Ramos (cell line): ENCODE results near the gene GEMIN7.

ENCODE experiments used
- in situ Hi-C: fragments of 300-500 bp; cut with MboI; formaldehyde crosslinking; loops from one replicate; pipeline ENCODE4 v1.14.3; 2022; ENCODE audit warnings: low sequenced_read_pairs; ENCODE audit not compliant: unreplicated experiment

GEMIN7 gene, protein sequence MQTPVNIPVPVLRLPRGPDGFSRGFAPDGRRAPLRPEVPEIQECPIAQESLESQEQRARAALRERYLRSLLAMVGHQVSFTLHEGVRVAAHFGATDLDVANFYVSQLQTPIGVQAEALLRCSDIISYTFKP

DNA sequence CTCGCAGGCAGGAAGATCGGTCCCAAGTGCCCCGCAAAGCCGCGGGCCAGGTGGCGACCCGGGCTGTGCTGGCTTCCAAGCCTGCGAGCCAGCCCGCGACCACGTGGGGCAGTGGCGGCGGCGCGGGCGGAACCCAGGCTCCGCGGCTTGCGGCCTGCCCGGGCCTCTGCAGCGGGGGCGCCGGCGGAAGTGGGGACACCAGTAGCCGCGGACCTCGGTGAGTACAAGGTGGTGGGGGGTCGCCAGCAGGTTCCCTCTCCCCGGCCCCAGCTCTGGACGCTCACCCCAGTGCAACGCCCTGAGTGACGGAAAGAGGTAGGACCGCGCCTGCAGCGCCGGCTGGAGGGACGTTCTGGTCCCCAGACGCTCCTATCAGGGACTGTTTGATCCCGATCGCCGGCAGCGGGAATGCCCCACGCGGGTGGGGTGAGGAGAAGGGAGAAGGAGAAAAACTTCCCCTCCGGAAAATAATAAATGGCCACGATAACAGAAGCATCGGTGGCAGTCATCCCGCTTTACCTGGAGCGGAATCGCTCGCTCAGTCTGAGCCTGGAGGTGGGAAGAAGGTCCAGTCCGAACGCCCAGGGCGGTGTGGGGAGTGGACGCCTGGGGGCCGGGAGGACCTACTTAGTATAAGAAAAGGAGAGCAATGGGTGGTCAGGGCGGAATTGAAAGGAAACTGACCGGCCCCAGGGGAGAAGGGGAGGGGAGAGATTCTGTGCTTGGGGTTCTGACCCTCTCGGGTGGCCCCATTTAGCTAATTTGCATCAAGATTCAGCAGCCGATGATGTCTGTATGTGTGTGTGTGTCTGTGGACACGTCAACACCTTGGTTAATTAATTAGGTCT, at the start of gene GEMIN7:
Gene GEMIN7, plus strand, starts transcription at position 198 of the 848 bp plus-strand sequence. CDS start 10,855 bp downstream, outside the sequence.
- in situ Hi-C loops = no loop called here

DNA sequence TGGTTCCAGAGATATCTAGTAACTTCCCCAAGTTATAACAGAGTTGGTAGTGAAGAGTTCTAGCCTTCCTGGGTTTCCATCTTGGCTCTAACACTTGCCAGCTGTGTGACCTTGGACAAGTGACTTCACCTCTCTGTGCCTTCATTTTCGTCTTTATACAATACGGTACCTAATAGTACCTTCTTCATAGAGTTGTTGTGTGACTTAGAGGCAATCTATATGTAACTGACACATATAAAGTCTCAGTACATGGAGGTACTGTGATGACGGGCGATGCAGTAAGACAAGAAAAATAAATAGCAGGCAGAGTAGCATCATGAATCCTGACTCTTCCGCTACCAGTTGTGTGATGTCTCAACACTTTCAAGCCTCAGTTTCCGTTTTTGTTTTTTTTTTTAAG, 48.2 kb upstream of the GEMIN7 start:
- in situ Hi-C loops = no loop called here

DNA sequence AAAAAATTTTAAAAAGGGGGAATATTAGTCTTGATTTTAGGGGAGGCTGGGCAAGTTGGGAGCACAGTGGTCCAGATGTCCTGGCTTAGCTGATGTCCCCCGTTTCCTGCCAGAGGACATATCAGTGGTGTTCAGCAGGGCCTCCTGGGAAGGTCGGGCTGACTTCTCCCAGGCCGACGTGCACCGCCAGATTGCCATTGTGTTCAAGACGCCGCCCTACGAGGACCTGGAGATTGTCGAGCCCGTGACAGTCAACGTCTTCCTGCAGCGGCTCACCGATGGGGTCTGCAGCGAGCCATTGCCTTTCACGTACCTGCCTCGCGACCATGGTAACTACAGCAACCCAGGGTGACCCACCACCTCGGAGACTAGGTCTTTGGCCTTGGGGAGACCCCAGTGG, 46.6 kb upstream of the GEMIN7 start:
- in situ Hi-C loops = no loop called here

DNA sequence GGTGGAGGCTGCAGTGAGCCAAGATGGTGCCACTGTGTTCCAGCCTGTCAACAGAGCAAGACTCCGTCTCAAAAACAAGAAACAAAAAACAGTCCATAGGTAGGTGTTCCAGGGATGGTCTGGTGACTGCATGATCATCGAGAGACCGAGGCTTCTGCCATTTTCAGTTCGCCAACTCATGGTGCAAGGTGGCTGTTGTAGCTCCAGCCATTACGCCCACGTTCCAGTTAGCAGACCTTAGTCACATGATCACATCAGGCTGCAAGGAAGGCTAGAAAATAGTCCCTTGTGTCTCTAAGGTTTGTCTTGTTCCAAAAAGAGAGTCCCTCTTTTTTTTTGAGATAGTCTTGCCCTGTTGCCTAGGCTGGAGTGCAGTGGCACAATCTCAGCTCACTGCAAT, 43.3 kb upstream of the GEMIN7 start:
- in situ Hi-C loops = no loop called here

DNA sequence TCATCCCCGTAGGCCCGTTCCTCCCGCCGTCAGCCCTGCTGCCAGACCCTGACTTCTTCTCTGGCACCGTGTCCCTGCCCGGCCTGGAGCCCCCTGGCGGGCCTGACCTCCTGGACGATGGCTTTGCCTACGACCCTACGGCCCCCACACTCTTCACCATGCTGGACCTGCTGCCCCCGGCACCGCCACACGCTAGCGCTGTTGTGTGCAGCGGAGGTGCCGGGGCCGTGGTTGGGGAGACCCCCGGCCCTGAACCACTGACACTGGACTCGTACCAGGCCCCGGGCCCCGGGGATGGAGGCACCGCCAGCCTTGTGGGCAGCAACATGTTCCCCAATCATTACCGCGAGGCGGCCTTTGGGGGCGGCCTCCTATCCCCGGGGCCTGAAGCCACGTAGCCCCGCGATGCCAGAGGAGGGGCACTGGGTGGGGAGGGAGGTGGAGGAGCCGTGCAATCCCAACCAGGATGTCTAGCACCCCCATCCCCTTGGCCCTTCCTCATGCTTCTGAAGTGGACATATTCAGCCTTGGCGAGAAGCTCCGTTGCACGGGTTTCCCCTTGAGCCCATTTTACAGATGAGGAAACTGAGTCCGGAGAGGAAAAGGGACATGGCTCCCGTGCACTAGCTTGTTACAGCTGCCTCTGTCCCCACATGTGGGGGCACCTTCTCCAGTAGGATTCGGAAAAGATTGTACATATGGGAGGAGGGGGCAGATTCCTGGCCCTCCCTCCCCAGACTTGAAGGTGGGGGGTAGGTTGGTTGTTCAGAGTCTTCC, 41.5 kb upstream of the GEMIN7 start:
- in situ Hi-C loops = no loop called here

DNA sequence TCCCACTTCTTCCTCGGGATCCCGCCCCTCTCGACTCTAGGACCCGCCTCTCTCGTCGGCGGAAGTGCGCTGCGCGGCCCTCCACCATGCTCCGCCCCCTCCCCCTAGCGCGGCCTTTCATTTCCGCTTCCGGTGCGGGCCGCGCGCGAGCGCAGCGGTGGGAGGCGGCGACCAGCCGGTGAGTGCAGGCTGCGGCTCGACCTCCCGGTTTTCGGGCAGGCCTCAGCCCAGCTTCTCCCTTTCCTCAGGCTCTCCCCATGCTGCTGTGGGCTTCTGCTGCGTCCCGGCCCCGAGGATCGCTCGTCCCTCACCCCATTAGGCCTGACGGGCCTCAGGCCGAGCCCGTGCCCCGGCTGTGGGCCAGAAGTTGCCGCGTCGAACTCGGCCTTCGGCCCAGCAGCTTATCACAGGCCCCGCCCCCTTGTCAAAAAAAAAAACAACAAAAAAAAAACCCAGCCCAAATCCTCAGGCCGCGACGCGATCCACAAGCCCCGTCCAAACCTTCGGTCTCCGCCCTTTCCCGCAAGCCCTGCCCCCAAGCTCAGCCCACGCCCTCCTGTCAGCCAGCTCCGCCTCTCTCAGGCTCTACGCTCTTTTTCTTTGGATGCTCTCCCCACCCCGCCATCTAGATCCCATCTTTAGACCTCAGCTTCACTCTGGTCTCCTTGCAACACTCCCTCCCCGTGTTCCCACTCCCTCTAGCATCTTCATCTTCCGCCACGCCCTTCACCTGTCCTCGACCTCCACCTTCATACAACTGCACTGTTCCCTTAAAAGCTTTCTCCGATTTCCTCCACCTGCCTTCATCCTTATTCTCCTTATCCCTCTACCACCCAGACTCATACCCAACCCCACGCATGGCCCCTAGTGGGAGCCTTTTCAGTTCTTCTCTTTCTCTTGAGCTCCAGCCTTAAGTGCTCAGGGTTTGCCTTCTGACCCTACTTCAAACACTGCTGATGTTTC, 39.8 kb upstream of the GEMIN7 start, which contains the start of gene CLASRP:
Gene CLASRP, plus strand, starts transcription at position 115 of the 963 bp plus-strand sequence. CDS start 1,168 bp downstream, outside the sequence.
- in situ Hi-C loops = no loop called here

DNA sequence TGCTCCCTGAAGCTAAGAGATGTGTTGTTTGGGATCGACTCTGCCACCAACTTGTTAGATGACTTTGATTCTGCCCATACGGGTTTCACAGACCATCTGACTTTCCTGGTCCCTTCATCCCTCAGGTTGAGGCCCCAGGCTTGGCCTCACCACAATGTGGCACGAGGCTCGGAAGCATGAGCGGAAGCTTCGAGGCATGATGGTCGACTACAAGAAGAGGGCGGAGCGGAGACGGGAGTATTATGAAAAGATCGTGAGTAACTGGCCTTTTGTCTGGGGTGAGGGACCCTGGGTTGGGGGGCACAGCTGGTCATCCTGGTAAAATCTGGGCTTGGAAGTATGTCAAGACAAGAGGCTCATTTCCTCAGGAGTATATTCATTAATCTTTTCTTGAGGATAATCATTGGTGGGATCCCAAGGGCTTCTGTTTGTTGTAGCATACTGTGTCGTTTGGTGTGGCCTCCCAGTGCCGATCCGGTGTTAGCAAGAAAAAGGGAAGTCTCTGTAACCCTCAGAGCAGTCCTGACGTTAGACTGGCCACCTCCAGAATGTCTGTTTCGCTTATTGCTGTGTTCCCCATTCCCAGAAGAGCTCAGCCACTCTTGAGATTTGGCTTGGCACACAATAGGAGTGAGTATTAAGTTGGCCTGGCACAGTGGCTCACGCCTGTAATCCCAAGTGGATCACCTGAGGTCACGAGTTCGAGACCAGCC, 38.8 kb upstream of the GEMIN7 start:
- in situ Hi-C loops = no loop called here

DNA sequence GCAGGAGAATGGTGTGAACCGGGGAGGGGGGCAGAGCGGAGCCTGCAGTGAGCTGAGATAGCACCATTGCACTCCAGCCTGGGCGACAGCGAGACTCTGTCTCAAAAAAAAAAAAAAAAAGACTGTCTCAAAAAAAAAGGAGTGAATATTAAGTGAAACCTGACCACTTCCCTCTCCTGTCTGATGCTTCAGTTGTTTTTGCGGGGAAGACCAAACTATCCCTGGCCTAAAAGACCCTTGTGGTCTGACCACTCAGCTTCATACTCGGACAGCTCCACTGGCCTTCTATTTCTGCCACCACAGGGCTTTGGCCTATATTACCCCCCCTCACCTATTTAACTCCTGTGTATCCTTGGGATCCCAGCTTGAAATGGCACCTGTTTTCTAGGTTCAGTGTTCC, 37.9 kb upstream of the GEMIN7 start:
- in situ Hi-C loops = no loop called here

DNA sequence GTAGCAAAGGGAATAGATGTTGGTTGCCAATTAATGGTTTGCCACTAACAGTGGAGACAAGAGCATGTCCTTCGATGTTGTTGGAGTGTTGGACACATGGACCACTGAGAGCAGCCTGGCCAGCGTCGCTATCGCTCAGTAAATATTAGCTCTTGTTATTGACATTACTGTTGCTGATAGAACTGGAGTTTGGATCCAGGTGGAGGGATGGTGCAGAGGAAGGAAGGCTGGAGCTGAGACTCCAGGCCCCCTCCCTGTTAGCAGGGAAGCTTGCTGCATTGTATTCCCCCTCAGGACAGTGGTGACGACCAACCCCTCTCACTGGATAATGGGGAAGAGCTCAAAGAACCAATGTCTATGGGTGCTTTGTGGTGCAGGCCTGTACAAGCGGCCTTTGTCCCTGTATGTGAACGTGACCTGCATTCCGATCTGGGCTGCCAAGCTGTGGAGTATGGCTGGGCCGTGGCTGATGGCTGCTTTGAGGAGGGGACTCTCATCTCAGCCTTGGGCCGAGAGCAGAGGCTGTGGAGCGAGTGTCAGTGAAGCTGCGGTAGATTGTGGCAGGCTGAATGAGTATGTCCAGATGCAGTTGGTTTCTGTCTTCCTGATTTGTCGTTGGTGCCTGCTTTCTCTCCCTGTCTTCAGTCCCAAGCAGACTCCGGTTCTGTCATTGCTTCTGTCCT, 33.2 kb upstream of the GEMIN7 start:
- in situ Hi-C loops = no loop called here

DNA sequence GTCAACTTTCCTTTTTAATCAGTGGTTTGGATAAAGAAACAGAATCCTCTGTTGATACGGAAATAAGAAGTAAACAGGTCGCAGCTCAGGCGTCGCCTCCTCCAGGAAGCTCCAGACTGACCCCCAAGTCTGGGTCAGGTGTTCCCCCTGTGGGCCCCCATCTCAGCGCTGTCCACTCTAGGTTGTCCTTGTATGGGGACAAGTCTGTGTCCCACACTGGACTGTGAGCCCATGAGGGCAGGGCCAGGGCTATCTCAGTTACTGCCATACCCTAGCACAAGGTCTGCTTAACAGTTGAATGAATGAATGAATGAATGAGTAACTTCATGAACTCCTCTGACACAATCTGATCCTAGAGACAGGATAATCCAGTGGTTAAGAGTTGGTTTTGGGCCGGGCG, 32.7 kb upstream of the GEMIN7 start:
- in situ Hi-C loops = no loop called here

DNA sequence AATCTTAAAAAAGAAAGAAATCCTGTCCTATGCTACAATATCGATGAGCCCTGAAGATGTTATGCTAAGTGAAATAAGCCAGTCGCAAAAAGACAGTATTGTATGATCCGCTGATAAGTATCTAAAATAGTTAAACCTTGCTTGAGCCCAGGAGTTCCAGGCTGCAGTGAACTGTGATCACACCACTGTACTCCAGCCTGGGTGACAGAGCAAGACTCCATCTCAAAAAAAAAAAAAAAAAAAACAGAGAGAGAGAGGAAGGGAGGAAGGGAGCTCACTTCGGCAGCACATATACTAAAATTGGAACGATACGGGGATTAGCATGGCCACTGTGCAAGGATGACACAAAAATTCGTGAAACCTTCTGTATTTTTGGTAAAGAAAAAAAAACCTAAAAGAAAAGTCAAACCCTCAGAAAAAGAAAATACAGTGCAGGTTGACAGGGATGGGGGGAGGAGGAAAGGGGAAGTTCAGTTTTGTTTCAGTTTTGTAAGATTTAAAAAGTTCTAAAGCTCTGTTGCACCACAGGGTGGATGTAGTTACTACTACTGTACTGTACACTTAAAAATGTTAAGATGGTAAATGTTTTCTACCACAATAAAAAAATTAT, 31.8 kb upstream of the GEMIN7 start:
- in situ Hi-C loops = no loop called here

DNA sequence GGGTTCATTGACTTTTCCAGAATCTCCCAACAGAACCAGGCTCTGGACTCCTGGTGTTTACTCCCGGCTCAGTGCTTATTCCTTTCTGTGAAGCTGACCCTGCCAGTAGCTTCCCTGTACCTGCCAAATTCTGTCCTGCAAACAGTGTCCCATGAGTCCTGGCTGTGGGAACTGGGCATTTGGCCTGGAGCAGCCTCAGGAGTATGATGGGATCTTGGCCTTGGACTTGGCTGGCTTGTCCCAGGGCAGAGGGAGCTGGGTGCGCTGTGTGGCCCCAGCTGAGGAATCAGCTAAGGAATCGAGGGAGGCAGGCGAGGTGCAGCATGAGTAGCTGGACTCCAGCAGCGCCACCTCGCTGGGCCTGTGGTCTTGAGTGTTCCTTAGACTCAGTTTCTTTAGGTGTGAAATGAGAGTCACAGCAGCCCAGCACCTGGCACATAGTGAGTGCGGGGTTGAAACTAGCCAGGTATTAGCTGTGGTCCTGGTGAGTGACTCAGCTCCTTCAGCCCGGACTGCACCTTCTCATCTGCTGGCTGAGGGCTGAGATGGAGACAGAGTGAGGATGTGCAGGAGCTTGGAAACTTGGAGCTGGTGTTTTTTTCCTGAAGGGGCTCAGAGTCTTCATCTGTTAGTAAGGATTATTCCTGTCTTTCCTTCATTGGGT, 29.9 kb upstream of the GEMIN7 start:
- in situ Hi-C loops = no loop called here

DNA sequence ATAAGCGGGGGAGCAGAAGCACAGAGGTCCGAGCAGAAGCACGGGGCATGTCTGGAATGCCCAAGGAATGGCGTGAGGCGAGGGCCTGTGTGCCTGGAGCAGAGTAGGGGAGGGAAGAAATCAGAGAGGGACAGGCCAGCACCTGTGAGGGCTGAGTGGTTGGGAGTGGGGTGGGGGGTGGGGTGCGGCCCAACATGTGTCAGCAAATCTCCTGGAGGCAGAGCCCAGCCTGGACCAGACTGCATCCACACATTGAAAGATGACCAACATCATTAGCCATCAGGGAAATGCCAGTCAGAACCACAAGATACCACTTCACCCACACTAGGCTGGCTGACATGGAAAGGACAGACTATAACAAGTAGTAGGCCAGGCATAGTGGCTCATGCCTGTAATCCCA, 29.0 kb upstream of the GEMIN7 start:
- in situ Hi-C loops = loop anchor here (10.0 to 25.0 kb wide), 2 partner anchors 145 to 1288 kb away; partner anchors contain the start of genes APOE and SMG9

DNA sequence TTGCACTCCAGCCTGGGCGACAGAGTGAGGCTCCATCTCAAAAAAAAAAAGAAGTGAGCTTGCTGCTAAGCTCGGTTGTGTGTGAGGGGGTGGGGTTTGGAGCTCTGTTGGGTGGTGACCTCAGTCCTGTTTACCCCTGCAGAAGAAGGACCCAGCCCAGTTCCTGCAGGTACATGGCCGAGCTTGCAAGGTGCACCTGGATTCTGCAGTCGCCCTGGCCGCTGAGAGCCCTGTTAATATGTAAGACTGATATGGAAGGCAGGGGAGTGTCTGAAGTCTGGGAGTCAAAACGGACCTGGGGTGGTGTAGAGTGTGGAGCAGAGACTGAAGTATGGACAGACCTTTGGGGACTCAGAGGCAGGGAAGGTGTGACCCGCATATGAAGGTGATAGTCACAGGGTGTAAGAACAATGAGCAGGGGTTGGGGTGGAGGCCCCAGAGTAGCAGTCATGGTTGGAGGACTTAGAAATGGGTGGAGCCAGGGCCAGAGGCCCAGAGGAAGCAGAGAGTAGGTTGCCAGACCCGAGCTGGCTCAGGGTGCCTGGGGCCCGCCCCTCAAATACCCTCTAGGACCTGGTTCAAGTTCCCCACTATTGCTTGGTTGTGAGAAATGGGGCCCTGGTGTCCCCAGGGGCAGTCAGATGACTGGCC, 27.0 kb upstream of the GEMIN7 start:
- in situ Hi-C loops = loop anchor here (10.0 to 25.0 kb wide), 2 partner anchors 147 to 1290 kb away; partner anchors contain the start of genes APOE and SMG9

DNA sequence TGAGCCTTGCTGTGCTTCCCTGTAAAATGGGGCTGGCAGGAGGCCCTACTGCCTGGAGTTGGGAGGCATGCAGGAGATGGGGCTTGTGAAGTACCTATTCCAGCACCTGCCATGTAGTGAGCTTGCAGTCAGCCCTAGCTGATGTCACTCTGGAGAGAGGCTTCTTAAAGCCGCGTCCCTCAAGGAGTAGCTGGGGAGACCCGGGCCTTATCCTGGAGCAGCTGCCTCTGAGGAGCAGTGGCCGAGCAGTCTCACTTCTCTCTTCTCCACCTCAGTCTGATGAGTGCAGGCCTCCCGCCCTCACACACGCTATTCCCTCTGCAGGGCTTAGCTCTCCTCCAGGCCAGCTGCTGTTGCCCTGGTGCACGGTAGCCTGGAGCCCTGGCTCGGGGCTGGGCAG, 22.2 kb upstream of the GEMIN7 start:
- in situ Hi-C loops = loop anchor here (5.0 to 25.0 kb wide), 3 partner anchors 65 to 1295 kb away; partner anchors contain the start of genes APOE and SMG9

DNA sequence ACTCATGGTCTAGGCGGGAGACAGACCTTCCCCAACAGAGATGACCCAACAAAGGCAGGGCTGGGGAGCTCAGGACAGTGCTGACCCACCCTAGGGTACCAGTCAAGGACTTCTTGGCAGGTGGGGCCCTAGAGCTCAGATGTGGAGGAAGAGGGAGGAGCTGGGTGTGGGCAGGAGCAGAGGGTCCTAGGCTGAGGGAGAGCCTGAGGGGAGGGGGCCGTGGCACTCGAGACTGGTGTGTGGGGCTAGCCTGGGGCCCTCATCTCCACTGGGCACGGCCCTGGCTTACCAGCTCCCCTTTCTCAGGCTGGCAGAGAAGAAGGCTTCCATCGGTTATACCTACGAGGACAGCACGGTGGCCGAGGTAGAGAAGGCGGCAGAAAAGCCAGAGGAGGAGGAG, 21.6 kb upstream of the GEMIN7 start:
- in situ Hi-C loops = loop anchor here (5.0 to 25.0 kb wide), 3 partner anchors 65 to 1295 kb away; partner anchors contain the start of genes APOE and SMG9

DNA sequence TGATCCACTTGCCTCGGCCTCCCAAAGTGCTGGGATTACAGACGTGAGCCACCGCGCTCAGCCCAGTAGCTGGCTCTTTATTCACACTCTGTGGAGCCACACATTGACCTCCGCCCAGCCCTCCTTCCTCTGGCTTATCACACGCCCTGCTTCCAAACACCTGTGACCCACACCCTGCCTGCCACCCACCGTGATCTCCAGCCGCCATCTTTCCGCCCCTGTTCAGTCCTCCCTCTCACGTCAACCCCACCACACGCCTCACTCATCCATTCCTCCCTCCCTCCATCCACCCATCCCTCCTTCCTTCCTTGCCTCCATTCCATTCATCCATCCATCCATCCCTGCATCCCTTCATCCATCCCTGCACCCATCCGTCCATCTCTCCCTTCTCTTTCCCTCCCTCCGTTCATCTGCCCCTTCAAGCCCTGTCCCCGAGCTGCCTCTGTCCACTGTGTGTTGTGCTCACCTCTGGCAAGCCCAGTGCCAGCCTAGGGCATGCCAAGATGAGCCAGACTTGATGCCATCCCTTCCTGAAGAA, 20.4 kb upstream of the GEMIN7 start:
- in situ Hi-C loops = loop anchor here (5.0 to 25.0 kb wide), 3 partner anchors 66 to 1296 kb away; partner anchors contain the start of genes APOE and SMG9
